SU-DHL-6 (cell line): ENCODE measurements around the gene NTMT1.

Experiments used
- H2AFZ ChIP-seq: fragments of 200-600 bp; sonication (generic); 2 replicates; pipeline ENCODE4 v1.6.1; 2014; ENCODE audit warnings: low read depth, mild to moderate bottlenecking, moderate library complexity, mixed read lengths, antibody characterized with exemption, low read length; ENCODE audit not compliant: severe bottlenecking
- H3F3A ChIP-seq: fragments of 200-600 bp; shearing (Covaris generic); 2 replicates; pipeline ENCODE4 v1.6.0; 2016; ENCODE audit warnings: antibody characterized with exemption, mild to moderate bottlenecking; ENCODE audit not compliant: insufficient read depth
- H3K27ac ChIP-seq: fragments of 200-600 bp; sonication (generic); 2 replicates; pipeline ENCODE4 v1.5.1; 2016; ENCODE audit warnings: low read depth, mild to moderate bottlenecking, low read length, moderate library complexity, mixed read lengths
- H3K27me3 ChIP-seq: fragments of 200-600 bp; sonication (generic), shearing (Covaris generic); 2 replicates; pipeline ENCODE4 v1.6.0; 2014; ENCODE audit warnings: mild to moderate bottlenecking, low read length
- H3K36me3 ChIP-seq: fragments of 200-600 bp; sonication (generic); 2 replicates; pipeline ENCODE4 v1.6.1; 2014; ENCODE audit warnings: mild to moderate bottlenecking, low read length, mixed read lengths
- H3K4me2 ChIP-seq: fragments of 300-600, 200-600 bp; shearing (Covaris generic), sonication (generic); 2 replicates; pipeline ENCODE4 v1.6.0; 2014; ENCODE audit warnings: low read length, low read depth, mild to moderate bottlenecking; ENCODE audit not compliant: poor library complexity, severe bottlenecking
- H3K4me3 ChIP-seq: fragments of 200-600 bp; sonication (generic); 2 replicates; pipeline ENCODE4 v1.5.1; 2014; ENCODE audit warnings: antibody characterized with exemption, low read length, mild to moderate bottlenecking, mixed read lengths; ENCODE audit not compliant: insufficient read depth, poor library complexity, severe bottlenecking
- H3K79me2 ChIP-seq: fragments of 200-600 bp; sonication (generic); 2 replicates; pipeline ENCODE4 v1.6.1; 2014; ENCODE audit warnings: mild to moderate bottlenecking, low read length, moderate library complexity; ENCODE audit not compliant: insufficient read depth
- H3K9ac ChIP-seq: fragments of 200-600 bp; sonication (generic); 2 replicates; pipeline ENCODE4 v1.7.0; 2014; ENCODE audit warnings: mild to moderate bottlenecking, low read length
- H3K9me2 ChIP-seq: fragments of 200-600 bp; sonication (generic); replicated peaks from 2 replicates; pipeline ENCODE4 v1.6.1; 2014; ENCODE audit warnings: low read length; ENCODE audit not compliant: insufficient read depth
- H3K9me3 ChIP-seq: fragments of 200-600 bp; sonication (generic); 2 replicates; pipeline ENCODE4 v1.6.1; 2014; ENCODE audit warnings: low read length, mixed read lengths; ENCODE audit not compliant: insufficient read depth
- H4K20me1 ChIP-seq: fragments of 200-600 bp; sonication (generic); 2 replicates; pipeline ENCODE4 v1.6.1; 2014; ENCODE audit warnings: low read depth, mild to moderate bottlenecking, antibody characterized with exemption, low read length, moderate library complexity, mixed read lengths
- EZH2phosphoT487 ChIP-seq: fragments of 200-600 bp; sonication (generic), shearing (Covaris generic); conservative IDR thresholded peaks from 2 replicates; pipeline ENCODE4 v1.6.1; 2018; ENCODE audit warnings: mild to moderate bottlenecking, antibody characterized with exemption, low read length, moderate library complexity, mixed read lengths
- TF ChIP-seq, protein P1 (sequence below): fragments of 200-600 bp; sonication (generic); IDR thresholded peaks from one replicate; pipeline ENCODE4 v1.5.1; 2017; ENCODE audit warnings: antibody characterized with exemption, mild to moderate bottlenecking, low read length, moderate library complexity; ENCODE audit not compliant: insufficient read depth, poor library complexity, severe bottlenecking

NTMT1 gene

DNA sequence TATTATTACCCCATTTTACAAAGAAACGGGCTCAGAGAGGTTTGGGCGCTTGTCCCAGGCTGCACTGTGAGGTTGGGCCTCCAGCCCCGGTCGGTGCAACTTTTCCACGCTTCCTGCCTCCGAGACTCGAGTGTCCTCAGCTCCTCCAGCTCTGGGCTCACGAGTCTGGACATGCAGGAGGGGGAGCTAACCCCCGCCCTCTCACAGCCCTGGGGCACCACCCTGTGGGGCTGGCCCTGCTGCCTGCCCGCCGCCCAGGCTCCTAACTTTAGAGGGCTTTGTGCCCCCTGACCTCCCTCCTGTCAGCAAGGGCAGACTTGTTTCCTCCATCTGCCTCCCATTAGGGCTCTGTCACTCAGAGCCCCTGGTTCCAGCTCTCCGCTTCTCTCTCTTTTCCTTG is 20.3 kb downstream of the NTMT1 start:
- Histone ChIP-seq H3F3A (no peaks in the 10 kb centered on the region), H3K4me2 (no peak overlapping the region), H3K27me3 (no peaks in the 10 kb centered on the region), H3K9me2 (no peaks in the 10 kb centered on the region), H4K20me1 (no peaks in the 10 kb centered on the region), H2AFZ (no peak overlapping the region), H3K9me3 (no peaks in the 10 kb centered on the region), H3K9ac (no peak overlapping the region), H3K4me3 (no peak overlapping the region), H3K36me3 (no peaks in the 10 kb centered on the region), H3K27ac (no peak overlapping the region), H3K79me2 (peaks cover 7% of the 10 kb centered on the region)
- TF ChIP-seq EZH2phosphoT487, result no peak
- TF ChIP-seq, protein P1, sequence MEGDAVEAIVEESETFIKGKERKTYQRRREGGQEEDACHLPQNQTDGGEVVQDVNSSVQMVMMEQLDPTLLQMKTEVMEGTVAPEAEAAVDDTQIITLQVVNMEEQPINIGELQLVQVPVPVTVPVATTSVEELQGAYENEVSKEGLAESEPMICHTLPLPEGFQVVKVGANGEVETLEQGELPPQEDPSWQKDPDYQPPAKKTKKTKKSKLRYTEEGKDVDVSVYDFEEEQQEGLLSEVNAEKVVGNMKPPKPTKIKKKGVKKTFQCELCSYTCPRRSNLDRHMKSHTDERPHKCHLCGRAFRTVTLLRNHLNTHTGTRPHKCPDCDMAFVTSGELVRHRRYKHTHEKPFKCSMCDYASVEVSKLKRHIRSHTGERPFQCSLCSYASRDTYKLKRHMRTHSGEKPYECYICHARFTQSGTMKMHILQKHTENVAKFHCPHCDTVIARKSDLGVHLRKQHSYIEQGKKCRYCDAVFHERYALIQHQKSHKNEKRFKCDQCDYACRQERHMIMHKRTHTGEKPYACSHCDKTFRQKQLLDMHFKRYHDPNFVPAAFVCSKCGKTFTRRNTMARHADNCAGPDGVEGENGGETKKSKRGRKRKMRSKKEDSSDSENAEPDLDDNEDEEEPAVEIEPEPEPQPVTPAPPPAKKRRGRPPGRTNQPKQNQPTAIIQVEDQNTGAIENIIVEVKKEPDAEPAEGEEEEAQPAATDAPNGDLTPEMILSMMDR, result no peak

DNA sequence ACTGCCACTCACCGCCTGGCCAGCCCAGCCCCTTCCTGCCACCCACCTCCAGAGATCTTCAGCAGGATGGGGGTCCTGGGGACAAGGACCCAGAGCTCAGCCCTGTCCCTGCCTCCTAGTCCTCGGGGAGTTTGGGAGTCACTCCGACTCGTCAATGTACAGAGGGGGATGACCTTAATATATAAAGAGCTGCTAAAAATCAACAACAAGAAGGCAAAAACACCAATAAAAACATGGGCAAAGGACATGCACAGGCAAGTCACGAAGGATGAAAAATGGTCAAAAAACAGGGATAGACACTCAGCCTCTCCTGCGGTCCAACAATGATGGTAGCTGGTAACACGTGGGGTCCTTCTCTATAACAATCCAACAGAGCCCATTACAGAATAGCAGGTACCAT is 20.7 kb downstream of the NTMT1 start:
- TF ChIP-seq, protein P1, result no peak
- no peak for TF ChIP-seq EZH2phosphoT487
- Histone ChIP-seq H3K9ac (no peak overlapping the region), H3F3A (no peaks in the 10 kb centered on the region), H3K4me2 (no peak overlapping the region), H3K36me3 (no peaks in the 10 kb centered on the region), H3K9me3 (no peaks in the 10 kb centered on the region), H3K27ac (no peak overlapping the region), H3K79me2 (peaks cover 3% of the 10 kb centered on the region; the same call in 1 of the 2 replicates), H4K20me1 (no peaks in the 10 kb centered on the region), H3K4me3 (no peak overlapping the region), H3K9me2 (no peaks in the 10 kb centered on the region), H3K27me3 (no peaks in the 10 kb centered on the region), H2AFZ (no peak overlapping the region)

DNA sequence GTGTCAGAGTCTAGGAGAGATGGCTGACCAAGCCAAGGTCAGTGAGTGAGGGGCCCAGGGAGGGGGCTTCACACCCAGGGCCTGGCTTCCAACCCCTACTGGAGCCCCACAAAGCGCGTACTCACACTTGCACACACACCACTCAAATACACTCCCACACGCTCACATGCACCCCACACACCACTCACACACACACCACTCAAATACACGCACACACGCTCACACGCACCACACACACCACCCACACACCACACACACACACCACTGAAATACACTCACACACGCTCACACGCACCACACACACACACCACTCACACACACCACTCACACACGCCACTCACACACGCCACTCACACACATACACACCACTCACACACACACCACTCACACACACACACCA is 21.7 kb downstream of the NTMT1 start:
- Histone ChIP-seq H3K9me2 (no peaks in the 10 kb centered on the region), H3K4me3 (no peak overlapping the region), H3K9ac (no peak overlapping the region), H3F3A (no peaks in the 10 kb centered on the region), H3K9me3 (no peaks in the 10 kb centered on the region), H3K27ac (no peak overlapping the region), H3K79me2 (no peaks in the 10 kb centered on the region), H2AFZ (no peak overlapping the region), H3K36me3 (no peaks in the 10 kb centered on the region), H4K20me1 (no peaks in the 10 kb centered on the region), H3K27me3 (no peaks in the 10 kb centered on the region), H3K4me2 (no peak overlapping the region)
- no peak for TF ChIP-seq EZH2phosphoT487
- TF ChIP-seq, protein P1, result no peak
